Activated CD8-positive, alpha-beta memory T cell treated with anti-CD3 and anti-CD28 coated beads for 24 hours (primary cell): ENCODE data around the gene COQ8B.
"Not testable (repeated sequence)": the region's sequence is repeated elsewhere in the genome, so short reads cannot be mapped to it uniquely, and the experiment has no call there.

Source experiments
- DNase-seq: peaks from one replicate; pipeline ENCODE4 v3.0.0-alpha.2; 2020

COQ8B gene

GRCh38 chr19:40716482-40717324 lies at the start of gene COQ8B, which contains the start of gene ITPKC:
Gene COQ8B, minus strand, starts transcription at chr19:40716886. Its CDS starts 2,254 bp downstream, at chr19:40714632.
Gene ITPKC, plus strand, starts transcription at chr19:40717112. Its CDS starts 24 bp downstream, at chr19:40717136.
- peak; percentile 100 for DNase-seq

GRCh38 chr19:40766385-40766784 lies 49.7 kb upstream of the COQ8B start:
- DNase-seq = not testable (repeated sequence)

GRCh38 chr19:40763963-40764362 lies 47.3 kb upstream of the COQ8B start:
- peak; percentile 71 for DNase-seq

GRCh38 chr19:40763526-40763925 lies 46.8 kb upstream of the COQ8B start:
- no peak for DNase-seq

- DNase-seq = no peak
Observed at GRCh38 chr19:40762754-40763470, 46.2 kb upstream of the COQ8B start.

GRCh38 chr19:40759352-40759751 lies 42.7 kb upstream of the COQ8B start:
- DNase-seq = no peak

GRCh38 chr19:40758491-40758890 lies 41.8 kb upstream of the COQ8B start:
- DNase-seq = no peak

GRCh38 chr19:40756502-40757110 lies 39.9 kb upstream of the COQ8B start:
- peak; percentile 75 for DNase-seq

GRCh38 chr19:40755791-40756190 lies 39.1 kb upstream of the COQ8B start:
- no peak for DNase-seq

- no peak for DNase-seq
Observed at GRCh38 chr19:40755248-40755624, 38.5 kb upstream of the COQ8B start.

- DNase-seq = peak; percentile 79
Observed at GRCh38 chr19:40754611-40755247, 38.0 kb upstream of the COQ8B start.

GRCh38 chr19:40752257-40752781 lies 35.6 kb upstream of the COQ8B start:
- peak; percentile 69 for DNase-seq

GRCh38 chr19:40750874-40751537 lies 34.3 kb upstream of the COQ8B start, which contains the start of gene SNRPA:
Gene SNRPA, plus strand, starts transcription at chr19:40751203. Its CDS starts 206 bp downstream, at chr19:40751409.
- no peak for DNase-seq

- DNase-seq = peak; percentile 99
Observed at GRCh38 chr19:40750058-40750873, 33.6 kb upstream of the COQ8B start, which contains the start of gene ACTMAP. Gene ACTMAP, minus strand, starts transcription at chr19:40750477. Its CDS starts 674 bp downstream, at chr19:40749803.

- no peak for DNase-seq
Observed at GRCh38 chr19:40747536-40747935, 30.9 kb upstream of the COQ8B start.

- DNase-seq = no peak
Observed at GRCh38 chr19:40745402-40745780, 28.7 kb upstream of the COQ8B start.

- peak; percentile 66 for DNase-seq
Observed at GRCh38 chr19:40744554-40745401, 28.1 kb upstream of the COQ8B start.

- no peak for DNase-seq
Observed at GRCh38 chr19:40743926-40744325, 27.2 kb upstream of the COQ8B start.

GRCh38 chr19:40742886-40743285 lies 26.2 kb upstream of the COQ8B start:
- DNase-seq = no peak

- no peak for DNase-seq
Observed at GRCh38 chr19:40742477-40742876, 25.8 kb upstream of the COQ8B start.
